Stimulated activated CD4-positive, alpha-beta T cell treated with anti-CD3 and anti-CD28 coated beads, TNF-alpha, amount 100 ng/mL, for 48 hours (primary cell): Measurements from ENCODE around the gene ADAT3.

Source experiments
- DNase-seq, 3 donors: peaks; one replicate each; pipeline ENCODE4 v3.0.0-alpha.2; 2020; ENCODE audit warnings: low read depth in 3 of 3

ADAT3 gene

GRCh38 chr19:1938071-1938470 lies 32.9 kb downstream of the ADAT3 start:
- DNase-seq, result no peak

GRCh38 chr19:1941146-1942077 lies 36.2 kb downstream of the ADAT3 start, which contains the start of gene CSNK1G2:
Gene CSNK1G2, plus strand, starts transcription at chr19:1941172. Its CDS starts 28,601 bp downstream, at chr19:1969773.
- no peak for DNase-seq

- peak in 2 of 3 donors; percentile 50 to 64 for DNase-seq
Observed at GRCh38 chr19:1942078-1942933, 37.1 kb downstream of the ADAT3 start.

- DNase-seq, result no peak
Observed at GRCh38 chr19:1942934-1943555, 37.8 kb downstream of the ADAT3 start.

GRCh38 chr19:1943661-1944087 lies 38.5 kb downstream of the ADAT3 start:
- DNase-seq, result no peak

GRCh38 chr19:1944088-1944915 lies 39.1 kb downstream of the ADAT3 start:
- no peak for DNase-seq

GRCh38 chr19:1944916-1945561 lies 39.8 kb downstream of the ADAT3 start:
- no peak for DNase-seq

GRCh38 chr19:1945899-1946298 lies 40.7 kb downstream of the ADAT3 start:
- no peak for DNase-seq

GRCh38 chr19:1947651-1948209 lies 42.5 kb downstream of the ADAT3 start:
- no peak for DNase-seq

GRCh38 chr19:1949304-1950101 lies 44.3 kb downstream of the ADAT3 start:
- no peak for DNase-seq

GRCh38 chr19:1950640-1951039 lies 45.4 kb downstream of the ADAT3 start:
- DNase-seq, result no peak

GRCh38 chr19:1952635-1953034 lies 47.4 kb downstream of the ADAT3 start:
- DNase-seq, result no peak

- DNase-seq, result no peak
Observed at GRCh38 chr19:1953037-1953436, 47.8 kb downstream of the ADAT3 start.

- no peak for DNase-seq
Observed at GRCh38 chr19:1953441-1954094, 48.4 kb downstream of the ADAT3 start.

- DNase-seq, result no peak
Observed at GRCh38 chr19:1954532-1954933, 49.3 kb downstream of the ADAT3 start.

GRCh38 chr19:1955171-1956121 lies 50.2 kb downstream of the ADAT3 start:
- DNase-seq, result no peak

- no peak for DNase-seq
Observed at GRCh38 chr19:1956122-1956494, 50.9 kb downstream of the ADAT3 start.
